ENCODE results near the gene ITCH.
"Not testable (repeated sequence)": the region's sequence is repeated elsewhere in the genome, so short reads cannot be mapped to it uniquely, and the experiment has no call there.

The ITCH gene

GRCh38 chr20:34514897-34515483, 151.9 kb downstream of the ITCH start:
- DNase-seq, result no peak

- DNase-seq, result peak; percentile 30
Measured at GRCh38 chr20:34515484-34516246, 152.6 kb downstream of the ITCH start.

- DNase-seq, result peak; percentile 93
Measured at GRCh38 chr20:34516247-34517113, 153.4 kb downstream of the ITCH start, which contains the start of gene DYNLRB1. DYNLRB1 (plus strand) TSS chr20:34516422; CDS start chr20:34516459, 37 bp downstream.

DNA sequence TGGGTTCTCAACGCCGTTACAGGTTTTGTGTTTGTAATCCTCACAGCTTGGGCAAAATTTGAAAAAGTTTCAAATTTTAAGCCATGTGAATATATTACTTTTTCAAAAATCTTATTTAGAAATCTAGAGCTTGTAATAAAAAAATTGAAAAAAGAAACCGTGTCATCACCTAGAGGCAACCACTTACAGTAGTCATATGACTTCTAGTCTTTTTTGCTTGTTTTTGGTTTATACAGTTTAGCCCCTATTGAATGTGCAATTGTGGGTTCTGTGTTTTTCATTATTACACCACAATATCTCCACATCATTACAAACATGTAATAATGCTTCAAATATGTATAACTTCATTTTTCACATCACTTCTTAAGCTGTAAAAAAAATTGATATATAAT, 154.0 kb downstream of the ITCH start:
- no peak for DNase-seq

DNA sequence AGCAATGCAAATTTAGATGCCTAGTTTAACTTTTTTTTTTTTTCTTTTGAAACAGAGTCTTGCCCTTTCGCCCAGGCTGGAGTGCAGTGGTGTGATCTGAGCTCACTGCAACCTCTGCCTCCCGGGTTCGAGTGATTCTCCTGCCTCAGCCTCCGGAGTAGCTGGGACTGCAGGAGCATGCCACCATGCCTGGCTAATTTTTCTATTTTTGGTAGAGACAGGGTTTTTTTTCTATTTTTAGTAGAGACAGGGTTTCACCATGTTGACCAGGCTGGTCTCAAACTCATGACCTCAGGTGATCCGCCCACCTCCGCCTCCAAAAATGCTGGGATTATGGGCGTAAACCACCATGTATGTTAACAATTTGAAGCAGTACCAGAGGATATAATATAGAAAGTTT, 155.8 kb downstream of the ITCH start:
- DNase-seq, result not testable (repeated sequence)

DNA sequence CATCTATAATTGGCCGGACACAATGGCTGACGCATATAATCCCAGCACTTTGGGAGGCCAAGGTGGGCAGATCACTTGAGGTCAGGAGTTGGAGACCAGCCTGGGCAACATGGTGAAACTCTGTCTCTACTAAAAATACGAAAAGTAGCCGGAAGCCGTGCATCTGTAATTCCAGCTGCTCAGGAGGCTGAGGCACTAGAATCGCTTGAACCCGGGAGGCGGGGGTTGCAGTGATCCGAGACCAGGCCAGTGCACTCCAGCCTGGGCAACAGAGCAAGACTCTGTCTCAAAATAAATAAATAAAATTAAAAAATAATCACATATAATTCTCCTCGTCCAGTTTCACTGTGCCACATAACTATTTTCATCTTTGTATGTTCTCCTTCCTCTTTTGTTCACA, 156.8 kb downstream of the ITCH start:
- DNase-seq, result not testable (repeated sequence)

GRCh38 chr20:34522969-34523871, 160.1 kb downstream of the ITCH start:
- peak; percentile 49 for DNase-seq

GRCh38 chr20:34524426-34524825, 161.4 kb downstream of the ITCH start:
- no peak for DNase-seq

- DNase-seq, result no peak
Measured at GRCh38 chr20:34525342-34525708, 162.3 kb downstream of the ITCH start.

GRCh38 chr20:34525709-34526416, 162.8 kb downstream of the ITCH start:
- DNase-seq, result peak; percentile 99

GRCh38 chr20:34526466-34526865, 163.4 kb downstream of the ITCH start:
- DNase-seq, result no peak

DNA sequence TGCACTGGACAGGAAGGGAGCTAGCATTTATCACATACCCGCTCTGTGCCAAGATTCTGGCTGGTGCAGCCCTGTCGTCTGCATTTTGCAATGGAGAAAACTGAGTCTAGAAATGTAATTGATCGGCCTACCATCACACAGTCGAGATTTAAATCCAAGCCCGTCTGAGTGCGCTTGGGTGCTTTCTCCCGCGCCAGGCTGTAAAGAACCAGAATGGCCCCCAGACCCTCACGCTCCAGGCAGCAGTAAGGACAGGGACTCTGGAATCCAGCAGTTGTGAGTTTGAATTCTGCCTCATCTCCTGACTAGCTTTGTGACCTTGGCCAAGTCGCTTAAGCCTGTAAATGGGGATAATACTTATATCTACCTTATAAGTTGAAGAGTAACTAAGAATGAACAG, 163.9 kb downstream of the ITCH start:
- no peak for DNase-seq

DNA sequence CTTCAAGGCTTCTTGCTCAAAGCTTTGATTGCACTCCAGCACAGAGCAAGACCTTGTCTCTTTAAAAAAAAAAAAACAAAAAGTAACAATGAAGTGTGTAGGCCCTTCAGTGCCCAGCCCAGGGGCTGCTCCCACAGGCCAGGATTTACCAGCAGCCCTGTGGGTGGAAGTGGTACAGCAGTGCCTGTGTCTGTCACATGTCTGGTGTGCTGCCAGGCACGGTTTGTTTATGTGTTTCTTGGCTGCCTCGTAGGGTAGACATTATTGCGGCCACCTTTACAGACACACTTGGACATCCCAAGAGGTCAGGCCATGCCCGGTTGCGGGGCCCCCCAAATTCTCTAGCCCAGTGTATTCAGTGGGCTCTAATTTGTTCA, 165.8 kb downstream of the ITCH start:
- no peak for DNase-seq

DNA sequence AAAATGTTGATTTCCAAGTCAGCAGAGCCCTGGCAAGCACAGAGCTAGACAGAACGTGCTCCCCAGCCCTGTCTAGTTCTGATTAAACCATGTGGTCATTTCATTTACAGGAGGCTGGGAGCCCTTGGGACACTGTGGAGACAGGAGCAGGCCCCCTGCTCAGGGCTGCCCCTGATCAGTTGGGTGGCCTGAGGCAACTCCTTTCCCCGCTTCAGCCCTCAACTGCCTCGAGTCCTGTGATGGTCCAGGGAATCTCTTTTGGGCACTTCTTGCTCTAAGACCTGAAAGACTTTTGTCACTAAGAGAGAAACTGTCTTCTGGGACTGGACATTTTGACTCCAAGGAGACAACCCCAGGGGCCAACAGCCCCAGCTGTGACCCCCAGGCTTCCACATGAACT, 166.7 kb downstream of the ITCH start:
- no peak for DNase-seq

- DNase-seq, result no peak
Measured at GRCh38 chr20:34530342-34530741, 167.3 kb downstream of the ITCH start.

DNA sequence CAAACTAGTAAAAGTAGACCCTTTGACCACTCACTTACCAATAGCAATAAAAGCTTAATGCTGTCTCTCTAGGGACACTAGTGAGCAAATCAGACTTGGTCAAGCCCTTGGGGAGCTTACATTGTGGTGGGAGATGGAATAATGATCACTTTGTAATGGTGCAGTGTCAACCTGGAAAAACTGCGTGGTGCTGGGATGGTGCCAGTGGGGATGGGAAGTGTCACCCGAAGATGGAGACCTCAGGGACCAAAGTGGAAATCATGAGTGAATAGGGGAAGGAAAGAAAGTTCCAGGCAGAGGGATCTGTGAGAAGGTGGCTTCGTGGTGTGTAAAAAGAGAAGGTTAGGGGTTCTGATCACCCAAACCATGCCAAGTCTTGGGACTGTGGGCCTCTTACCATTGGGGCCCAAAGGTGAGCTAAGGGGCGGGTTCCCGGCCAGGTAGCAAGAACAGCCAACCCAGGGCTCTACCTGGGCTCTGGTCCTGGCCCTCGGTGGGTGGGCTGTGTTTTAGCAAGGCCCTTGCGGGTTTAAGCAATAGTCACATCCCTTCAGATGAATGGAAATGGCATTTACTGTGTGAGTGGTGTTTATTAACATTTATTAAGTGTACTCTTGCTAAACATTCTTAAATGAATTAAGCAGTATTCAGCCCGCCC, 168.7 kb downstream of the ITCH start:
- DNase-seq, result no peak

DNA sequence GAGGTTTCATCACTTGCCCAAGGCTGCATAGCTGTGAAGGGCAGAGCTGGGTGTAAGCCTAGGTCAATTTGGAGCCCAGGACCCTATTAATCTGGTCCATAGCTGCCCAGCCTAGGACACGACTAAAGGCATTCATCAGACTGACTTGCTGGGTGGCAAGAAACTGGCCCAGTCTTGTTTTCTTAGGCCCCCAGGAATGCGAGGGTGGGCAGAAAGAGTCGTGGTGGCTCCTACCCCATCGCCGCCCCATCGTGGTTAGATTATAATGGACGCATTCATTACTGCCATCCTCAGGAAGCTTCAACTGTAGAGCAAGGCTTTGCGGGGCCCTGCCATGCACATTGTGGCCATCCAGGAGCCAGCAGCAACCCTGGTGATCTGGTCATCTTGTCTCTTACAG, 169.2 kb downstream of the ITCH start:
- DNase-seq, result no peak

DNA sequence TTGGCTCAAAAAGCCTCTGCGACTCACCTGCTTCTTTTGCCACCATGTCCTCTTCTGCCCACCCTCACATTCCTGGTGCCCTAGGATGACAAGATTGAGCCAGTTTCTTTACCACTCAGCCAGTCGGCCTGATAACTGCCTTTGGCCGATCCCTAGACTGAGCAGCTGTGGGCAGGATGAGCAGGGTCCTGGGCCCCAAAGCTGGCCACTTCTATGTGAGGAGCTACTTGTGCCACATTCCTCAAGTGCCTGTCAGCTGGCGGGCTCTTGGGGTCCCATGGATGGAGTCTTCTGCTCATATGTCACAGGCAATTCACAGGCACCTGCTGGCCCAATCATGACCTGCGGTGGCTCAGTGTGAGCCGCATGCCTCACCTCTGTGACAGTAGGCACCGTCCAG, 169.7 kb downstream of the ITCH start:
- DNase-seq, result no peak

DNA sequence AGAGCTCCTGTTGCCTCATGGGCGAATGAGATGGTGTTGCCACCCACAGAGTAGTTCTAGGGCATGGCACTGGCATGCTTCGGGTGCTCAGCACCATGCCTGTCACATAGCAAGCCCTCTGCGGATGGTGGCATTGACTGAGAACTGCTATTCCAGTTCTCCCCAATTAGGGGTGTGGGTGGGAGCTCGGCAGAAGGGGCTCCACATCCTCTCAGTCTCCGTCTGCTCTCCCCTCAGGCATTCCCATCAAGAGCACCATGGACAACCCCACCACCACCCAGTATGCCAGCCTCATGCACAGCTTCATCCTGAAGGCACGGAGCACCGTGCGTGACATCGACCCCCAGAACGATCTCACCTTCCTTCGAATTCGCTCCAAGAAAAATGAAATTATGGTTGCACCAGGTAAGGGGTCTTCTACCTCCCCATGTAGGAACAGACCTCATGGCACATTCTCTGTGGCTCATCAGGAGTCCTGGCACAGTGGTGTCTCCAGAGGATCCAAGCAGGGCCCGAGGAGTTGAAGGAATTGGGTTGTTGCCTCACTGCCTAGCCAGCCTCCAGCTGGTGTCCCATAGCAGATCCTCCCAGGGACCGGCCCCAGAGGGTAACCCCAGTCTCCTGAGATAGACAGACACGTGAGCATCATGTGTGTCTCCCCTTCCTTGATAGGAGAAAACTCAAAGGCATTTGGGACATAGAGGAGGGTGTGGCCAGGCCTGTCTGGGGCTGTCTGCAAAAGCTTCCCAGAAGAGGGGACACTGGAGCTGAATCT, 171.5 kb downstream of the ITCH start:
- no peak for DNase-seq

DNA sequence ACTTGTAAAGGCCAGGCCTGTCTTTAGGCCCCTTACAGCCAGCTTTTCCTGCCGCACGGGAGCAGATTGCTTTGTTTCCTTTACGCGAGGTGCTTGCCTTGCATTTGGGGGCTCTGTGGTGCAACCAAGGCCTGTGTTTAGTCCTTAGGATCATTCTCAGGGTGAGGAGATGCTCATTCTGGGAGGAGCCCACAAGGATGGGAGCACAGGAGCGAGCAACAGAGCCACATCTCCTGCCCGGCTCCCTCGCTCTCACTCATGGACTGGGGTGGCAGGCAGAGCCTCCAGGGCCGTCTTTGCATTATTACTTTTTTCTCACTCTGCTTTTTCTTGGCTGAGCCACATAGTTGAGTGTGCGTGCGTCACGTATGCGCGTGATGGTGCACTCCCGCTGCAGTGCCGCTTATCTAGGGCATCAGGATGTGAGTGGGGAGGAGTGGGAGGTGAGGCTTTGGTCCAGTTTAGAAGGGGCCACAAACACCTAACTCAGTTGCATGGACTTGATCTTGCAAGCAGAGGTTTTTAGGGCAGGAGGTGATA, 172.3 kb downstream of the ITCH start:
- no peak for DNase-seq
